NCI-H2171 treated with DMSO at 0.1 percent for 48 hours (cell line): ENCODE results near the gene MFSD6.
A peak's percentile ranks its signal among the peaks of the same experiment; 100 is the strongest.
"Not testable (repeated sequence)": the region's sequence is repeated elsewhere in the genome, so short reads cannot be mapped to it uniquely, and the experiment has no call there.

ENCODE experiments used
- DNase-seq: peaks from one replicate; lab custom pipeline; 2025; lab: John Stamatoyannopoulos, UW

The MFSD6 gene

DNA sequence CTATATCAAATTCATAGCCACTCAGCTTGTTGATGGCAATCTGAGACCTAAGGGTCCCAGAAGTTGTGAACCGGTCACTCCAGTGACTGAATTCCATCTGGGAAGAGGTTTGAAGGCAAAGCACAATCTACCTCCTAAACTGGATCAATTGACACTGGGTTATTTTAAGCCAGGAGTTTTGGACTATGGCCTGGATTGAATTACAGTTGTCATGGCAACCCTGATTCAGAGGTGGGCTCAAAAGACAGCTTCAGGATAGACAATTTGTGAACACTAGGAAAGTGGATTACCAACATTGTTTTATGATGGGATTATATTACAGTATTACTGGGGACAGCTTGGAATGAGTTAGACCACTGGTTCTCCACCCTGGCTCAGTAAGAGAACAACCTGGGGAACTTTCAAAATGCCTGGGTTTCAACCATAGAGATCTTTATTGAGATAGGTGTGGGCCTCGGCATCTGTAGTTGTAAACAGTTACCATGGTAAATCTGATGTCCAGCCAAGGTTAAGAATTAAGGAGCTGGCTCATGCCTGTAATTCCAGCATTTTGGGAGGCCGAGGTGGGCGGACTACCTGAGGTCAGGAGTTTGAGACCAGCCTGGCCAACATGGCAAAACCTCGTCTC lies 58.8 kb downstream of the MFSD6 start:
- peak; percentile 55 for DNase-seq

DNA sequence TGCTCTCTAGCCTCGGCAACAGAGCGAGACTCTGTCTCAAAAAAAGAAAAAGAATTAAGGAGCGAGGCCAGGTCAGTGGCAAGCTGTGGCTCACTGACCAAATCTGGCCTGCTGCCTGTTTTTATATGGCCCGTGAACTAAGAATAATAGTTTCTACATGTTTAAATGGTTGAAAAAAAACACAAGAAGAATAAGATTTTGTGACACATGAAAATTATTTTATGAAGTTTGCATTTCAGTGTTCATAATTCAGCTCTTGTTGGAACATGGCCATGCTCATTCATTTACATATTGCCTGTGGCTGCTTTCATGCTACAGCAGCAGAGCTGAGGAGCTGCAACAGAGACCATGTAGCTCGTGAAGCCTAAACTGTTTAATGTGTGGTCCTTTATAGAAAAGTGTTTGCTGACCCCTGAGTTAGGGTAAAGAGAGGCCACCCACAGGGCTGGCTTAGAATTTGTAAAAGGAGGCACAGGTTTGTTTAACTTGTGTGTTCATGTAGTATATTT lies 59.5 kb downstream of the MFSD6 start:
- no peak for DNase-seq

DNA sequence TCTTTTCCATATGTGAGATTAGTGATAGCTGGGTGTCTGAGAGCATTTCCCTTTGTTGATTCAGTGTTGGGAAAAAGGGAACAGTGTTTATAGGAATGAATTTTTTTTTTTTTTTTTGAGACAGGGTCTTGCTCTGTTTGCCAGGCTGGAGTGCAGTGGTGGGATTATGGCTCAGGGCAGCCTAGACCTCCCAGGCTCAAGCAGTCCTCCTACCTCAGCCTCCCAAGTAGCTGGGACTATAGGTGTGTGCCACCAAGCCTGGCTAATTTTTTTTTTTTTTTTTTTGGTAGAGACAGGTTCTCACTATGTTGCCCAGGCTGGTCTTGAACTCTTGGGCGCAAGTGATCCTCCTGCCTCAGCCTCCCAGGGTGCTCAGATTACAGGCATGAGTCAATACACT lies 60.2 kb downstream of the MFSD6 start:
- DNase-seq = not testable (repeated sequence)

DNA sequence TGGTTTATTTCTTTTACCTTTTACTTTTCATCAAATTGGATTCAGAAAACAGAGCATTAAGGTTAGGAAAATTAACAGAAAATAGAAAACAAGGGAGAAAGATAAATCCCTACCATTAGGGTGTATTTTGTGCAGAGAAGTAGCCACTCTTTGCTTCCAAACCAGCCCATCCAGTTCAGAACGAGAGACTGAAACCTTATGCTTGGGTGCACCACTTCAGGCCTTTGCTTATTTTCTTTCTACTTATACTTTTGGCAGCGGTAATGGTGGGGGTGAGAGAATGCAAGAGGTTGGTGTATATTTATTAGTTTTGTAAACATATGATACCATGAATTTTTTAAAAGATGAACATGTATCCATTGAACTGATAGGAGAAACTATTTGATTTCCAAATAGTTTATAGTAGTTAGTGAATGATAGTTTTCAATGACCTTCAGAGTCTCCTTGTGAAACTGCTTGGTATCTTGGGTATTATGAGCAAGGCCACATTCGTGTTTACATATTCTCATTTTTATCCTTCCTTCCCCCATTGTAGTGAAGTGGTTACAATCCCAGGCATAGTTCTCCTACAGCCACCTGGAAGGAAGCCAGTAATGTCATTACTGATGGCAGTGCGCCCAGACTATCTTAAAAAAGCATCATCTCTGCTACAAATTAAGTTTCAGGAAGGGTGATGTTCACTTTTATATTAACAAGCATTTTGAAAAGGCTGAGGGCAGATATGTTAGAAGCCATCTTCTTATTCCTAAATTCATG lies 60.8 kb downstream of the MFSD6 start:
- DNase-seq = peak; percentile 97

DNA sequence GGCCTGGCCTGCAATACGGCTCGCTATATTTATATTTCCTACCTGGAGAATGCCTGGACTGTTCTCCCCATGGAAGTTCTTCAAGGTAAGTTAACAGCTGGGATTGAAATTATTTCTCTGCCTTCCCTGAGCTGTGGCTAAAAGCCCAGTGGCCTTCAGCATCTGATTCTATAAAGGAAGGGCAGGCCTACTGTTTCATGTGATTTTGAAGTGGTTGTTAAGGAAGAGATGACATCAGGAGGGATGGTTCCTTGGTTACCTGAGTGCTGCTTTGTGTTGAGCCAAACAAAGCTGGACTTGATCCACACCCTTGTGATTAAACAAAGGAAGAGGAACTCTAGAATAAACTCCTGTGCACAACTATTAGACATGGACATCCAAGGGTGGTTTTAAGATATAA lies 61.6 kb downstream of the MFSD6 start:
- peak; percentile 92 for DNase-seq

DNA sequence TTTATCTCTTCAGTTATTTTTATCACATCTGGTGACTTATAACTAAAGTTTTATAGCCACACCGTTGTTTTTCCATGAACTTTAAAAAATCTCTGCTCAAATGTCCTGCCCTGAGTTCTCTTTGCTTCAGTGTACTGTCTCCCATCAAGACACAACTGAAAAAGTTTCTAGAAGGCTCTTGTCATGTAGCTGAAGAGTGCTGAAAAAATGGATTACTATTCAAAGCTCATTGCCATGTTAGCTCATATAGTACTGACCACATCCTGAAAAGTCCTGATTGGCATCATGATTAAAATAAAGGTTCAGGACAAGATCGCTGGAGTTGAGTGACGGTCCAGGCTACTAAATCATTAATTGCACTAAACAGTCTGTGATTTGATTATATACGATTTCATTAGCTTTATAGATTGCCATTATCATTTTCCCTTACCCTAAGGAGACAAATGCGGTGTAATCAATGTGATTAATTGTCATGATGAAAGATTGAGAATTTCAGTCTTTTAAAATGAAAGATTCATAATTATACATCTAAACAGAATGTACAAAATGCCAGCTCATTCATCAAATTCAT lies 62.2 kb downstream of the MFSD6 start:
- no peak for DNase-seq

DNA sequence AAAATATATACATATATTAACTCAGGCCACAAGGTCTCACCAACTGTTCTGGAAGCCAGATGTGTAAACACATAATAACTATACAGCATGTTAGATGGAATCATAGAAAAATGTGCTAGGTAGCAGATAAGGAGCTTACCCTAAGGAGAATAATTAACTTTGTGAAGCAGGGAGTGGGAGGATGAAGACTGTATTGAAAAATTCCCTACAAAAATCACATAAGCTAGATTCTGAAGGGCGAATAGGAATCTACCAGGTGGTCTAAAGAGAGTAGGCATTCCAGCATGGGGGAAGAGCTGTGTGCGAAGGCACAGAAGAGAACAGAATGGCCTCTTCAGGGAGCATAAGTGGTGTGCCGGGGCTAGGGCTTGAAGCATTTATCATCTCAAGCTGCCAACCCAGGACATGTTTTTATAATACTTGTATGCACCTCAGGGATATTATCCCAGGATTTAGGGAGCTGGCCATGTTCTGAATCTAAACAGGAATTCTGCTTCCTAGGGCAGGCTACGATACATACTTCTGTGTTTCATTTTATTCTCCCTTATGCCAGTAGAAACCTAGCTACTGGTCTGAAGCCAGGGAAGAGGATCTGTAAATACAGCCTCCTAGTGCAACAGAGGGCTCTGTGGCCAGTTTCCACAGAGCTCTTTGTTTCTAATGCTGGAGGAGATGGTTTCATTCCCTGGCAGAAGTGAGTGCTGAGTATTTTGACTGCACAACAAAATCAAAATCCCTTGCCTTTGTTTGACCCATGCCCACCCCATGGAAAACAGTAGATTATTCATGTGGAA lies 69.7 kb downstream of the MFSD6 start:
- DNase-seq = no peak

DNA sequence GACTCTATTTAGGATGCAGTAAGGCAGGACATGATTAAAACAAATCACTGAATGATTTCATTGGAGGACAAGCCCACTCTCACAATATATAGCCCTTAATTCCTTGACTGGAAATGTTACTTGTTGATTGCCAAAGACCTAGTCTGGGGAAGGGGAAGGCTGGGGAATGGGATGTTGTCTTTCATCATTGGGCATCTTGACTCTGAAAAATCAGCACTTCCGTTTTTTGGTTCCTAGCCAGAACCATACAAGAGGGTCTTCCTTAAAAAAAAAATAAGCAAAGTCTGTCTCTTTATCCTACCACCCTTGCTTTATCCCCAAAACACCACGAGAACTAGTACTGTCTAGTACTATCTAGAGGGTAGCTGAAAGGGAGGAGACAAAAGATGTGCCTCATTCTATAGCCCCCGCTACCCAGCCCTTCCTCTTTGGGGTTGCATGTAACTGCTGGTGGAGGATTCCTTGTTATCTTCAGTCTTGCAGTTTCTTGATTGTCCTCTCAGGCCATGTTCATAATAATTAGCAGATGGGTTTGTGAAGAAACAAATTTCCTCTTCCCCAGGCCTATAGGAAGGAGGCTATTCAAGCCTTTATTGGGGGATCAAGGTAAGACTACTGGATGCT lies 70.5 kb downstream of the MFSD6 start:
- no peak for DNase-seq

DNA sequence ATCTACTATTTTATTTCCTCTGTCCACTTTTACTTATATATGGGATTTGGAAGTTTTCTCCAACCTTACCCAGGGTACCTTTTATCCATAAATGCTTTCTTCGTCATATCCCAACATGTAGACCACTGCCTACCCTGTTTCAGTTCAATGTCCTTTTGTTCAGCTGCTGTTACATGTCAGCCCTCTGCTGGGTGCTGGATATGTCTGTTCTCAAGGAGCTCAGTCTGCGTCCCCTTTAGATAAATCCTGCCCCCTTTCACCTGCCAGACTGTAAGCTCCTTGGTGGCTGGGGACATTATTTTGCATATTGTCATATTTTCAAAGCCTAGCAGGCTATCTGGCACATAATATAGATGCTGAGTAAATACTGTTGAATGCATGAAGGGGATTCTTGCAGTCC lies 73.2 kb downstream of the MFSD6 start:
- DNase-seq = no peak

DNA sequence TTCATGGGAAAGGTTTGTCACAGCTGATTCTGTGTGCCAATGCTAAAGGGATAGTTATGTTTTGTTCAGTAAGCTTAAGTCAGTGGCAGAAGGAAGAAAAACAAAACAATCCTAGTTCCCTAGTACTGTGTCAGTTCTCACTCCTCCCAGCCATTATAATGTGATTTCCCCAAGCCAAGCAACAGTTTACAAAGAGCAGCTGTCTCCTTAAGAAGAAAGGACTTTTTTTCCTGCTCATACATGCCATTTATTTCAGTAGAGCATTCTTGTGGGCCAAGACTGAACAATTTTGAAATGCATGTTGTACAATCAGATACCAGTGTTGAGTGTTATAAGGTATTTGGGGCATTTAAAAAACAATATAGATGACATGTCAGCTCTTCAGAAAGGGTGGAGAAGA lies 74.3 kb downstream of the MFSD6 start:
- DNase-seq = no peak

DNA sequence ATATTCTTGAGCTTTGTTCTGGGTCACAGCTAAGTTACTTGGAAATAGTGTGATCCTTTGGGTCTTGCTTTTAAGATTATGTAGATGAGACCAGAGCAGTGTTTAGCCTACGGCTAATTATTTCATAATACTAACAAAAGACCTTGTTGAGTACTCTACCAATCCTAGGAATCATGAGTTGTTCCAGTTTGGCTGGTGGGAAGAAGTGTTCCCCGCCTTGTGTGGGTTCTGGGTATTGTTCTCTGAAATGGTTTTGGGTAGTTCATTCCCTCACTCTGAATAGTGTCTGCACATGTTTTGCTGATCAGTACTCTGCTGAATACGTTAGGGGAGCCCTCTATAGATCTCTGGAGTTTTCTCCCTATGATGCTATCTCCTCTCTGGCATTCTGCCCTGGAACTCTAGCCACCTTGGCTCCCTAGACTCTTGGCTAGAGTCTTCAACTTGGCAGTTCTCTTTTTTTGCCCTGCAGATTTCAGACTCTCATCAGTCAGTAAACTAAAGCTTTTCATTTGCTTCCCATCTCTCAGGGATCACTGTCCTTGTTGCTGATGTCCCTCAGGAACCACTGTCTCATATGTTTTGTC lies 78.0 kb downstream of the MFSD6 start:
- DNase-seq = no peak

DNA sequence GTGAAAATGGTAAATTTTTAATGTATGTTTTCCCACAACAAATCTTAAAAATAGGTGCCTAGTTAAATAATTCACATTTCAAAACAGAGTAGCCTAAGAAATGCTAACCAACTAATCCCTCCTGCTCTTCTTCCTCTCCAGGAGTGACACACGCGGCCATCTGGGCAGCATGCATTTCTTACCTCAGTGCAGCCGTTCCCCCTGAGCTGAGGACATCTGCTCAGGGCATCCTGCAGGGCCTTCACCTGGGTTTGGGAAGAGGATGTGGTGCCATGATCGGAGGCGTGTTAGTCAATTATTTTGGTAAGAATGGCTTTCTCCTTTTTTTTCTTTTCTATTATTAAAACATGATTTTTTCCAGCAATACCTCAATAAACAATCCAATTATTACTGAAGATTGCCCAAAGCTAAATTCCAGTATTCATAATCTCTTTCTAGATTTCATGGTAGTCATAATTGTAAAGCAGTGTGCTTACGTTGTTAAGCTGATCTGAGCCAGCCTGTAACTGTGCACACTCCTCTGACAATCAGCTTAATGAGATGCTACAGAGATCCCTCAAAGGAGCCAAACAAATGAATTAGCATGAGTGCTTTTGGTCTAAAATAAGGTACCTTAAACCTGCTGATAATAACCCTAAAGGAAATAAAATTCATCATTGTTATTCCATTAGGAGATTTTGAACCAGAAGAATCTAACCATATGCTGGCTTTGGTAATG lies 80.5 kb downstream of the MFSD6 start:
- DNase-seq = no peak

DNA sequence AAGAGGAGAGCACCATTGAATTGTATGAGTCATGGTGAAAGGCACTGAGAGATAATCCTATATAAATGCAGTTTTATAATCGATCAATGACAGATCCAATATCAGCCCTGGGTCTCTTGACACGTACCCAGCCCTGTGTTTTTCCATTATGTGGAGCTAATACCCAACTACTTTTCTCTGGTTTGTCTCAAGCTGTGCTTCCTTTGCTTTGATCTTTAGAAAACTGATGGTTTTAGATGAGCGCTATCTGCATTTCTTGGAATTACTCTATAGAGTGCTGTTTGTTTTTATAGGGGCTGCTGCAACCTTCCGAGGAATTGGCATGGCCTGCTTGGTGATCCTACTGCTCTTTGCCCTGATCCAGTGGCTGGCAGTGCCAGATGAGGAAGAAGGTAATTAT lies 81.3 kb downstream of the MFSD6 start:
- no peak for DNase-seq

DNA sequence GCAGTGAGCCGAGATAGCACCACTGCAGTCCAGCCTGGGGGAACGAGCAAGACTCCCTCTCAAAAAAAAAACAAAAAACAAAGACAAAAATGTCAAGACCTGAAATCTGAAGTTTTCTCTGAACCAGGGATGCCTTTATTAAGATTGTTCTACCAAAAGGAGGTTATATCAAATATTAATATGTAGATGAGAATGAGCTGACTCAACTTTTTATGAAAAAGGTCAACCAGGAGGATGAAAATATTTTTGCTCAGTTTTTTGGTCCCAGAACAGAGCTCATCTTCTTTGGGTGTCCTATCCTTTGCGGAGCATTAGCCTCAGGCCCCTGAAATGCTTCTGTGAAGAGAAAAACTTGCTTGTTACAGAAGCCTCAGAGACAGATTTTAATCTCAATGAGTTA lies 82.3 kb downstream of the MFSD6 start:
- no peak for DNase-seq

DNA sequence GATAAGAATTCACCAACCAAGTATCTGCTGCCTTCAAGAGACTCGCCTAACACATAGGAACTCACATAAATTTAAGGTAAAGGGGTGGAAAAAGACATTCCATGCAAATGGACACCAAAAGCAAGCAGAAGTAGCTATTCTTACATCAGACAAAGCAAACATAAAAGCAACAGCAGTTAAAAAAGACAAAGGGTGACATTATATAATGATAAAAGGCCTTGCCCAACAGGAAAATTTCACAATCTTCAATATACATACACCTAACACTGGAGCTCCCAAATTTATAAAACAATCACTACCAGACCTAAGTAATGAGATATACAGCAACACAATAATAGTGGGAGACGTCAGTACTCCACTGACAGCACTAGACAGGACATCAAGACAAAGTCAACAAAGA lies 84.9 kb downstream of the MFSD6 start:
- no peak for DNase-seq

DNA sequence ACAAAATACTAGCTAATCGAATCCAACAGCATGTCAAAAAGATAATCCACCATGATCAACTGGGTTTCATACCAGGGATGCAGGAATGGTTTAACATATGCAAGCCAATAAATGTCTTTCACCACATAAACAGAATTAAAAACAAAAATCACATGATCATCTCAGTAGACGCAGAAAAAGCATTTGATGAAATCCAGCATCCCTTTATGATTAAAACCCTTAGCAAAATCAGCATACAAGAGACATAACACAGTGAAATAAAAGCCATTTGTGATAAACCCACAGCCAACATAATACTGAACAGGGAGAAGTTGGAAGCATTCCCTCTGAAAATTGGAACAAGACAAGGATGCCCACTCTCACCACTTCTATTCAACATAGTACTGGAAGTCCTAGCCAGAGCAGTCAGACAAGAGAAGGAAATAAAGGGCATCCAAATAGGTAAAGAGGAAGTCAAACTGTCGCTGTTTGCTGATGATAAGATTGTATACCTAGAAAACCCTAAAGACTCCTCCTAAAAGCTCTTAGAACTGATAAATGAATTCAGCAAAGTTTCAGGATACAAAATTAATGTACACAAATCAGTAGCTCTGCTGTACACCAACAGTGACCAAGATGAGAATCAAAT lies 86.6 kb downstream of the MFSD6 start:
- not testable (repeated sequence) for DNase-seq

DNA sequence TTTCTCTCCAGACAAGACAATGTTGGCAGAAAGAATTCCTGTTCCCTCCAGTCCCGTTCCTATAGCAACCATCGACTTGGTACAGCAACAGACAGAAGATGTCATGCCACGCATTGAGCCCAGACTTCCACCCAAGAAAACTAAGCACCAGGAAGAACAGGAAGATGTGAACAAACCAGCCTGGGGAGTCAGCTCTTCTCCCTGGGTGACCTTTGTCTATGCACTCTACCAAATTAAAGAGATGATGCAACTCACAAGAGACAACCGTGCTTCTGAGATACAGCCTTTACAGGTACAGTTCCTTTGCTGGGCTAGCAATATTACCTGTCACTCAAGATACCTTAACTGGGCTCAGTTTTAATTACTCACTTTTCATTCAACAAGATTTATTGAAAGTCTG lies 89.3 kb downstream of the MFSD6 start:
- no peak for DNase-seq

DNA sequence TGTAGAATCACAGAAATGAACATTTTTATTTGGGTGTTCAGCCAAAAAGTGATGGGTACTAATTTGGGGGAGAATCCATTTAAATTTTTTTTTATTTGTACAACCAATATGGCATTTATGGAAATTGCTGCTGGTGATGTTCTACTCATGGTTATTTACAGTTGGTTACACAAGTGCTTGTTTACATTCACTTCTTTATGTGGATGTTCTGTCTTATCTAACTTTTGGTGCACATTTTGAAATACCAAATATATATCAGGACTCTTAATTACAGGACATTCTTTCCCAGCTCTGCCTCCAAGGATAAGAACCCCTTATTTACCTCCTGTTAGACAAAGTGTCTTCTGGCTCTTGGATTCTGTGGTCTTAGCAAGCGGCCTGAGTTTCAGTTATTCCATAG lies 91.1 kb downstream of the MFSD6 start:
- no peak for DNase-seq

DNA sequence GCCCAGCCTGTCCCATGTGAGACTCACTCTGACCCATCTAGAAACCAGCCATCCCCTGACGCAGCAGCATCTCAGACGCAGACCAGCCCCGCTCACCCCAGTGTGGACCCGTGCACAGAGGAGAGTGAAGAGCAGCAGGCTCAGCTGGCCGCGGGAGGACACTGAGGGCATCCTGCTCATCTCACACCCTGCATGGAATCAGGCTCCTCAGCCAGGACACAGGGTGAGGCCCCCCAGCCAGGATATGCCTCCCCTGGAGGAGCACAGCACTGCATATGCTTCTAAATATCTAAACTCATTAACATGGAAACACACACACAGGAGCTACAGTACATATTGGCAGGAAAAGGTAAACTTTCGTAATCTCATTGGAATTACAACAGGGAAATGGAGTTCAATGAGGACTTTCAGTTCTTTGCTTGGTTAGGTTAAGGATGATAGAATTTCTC lies 91.9 kb downstream of the MFSD6 start:
- no peak for DNase-seq

DNA sequence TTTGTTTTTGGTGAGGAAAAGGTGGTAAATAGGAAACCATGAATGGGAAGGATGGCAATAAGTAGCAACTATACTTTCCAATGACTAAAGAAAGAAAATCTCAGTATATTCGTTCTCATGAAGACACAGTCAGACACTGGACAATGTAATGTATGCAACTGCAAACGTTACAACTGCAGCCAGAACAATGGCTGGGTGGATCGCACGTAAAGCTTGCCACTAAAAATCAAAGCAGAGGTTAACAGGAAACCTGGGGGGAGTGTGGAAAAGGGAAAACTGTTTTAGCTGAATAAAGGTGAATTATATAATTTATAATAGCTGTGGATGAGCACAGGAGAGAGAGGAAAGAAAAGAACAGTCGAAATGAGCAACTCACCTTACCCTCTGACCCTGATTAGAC lies 93.1 kb downstream of the MFSD6 start:
- no peak for DNase-seq
